ENCODE data around the gene TMEM231.

DNA sequence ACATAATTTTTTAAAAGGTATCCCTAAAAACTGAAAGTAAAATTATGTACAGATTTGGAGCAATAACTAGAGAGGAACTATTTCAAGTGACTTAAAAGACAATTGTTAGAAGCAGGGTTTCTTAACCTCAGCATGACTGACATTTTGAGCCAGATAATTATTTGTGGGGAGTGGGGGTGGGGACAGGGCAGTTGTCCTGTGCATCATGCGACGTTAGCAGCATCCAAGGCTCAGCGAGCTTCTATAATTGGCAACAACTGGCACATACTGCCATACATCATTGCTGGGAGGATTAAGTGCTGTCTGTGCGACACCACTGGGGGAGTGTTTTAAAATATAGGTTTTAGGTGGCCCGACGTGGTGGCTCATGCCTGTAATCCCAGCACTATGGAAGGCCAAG, 37.3 kb upstream of the TMEM231 start:
- no peak for TF ChIP-seq CTCF (IDR thresholded peaks at IDR 0.05)
- TF ChIP-seq POLR2A (IDR thresholded peaks at IDR 0.05) = no peak
